ENCODE results near the gene ABCC10.

ABCC10 gene

GRCh38 chr6:43435682-43436437, 8.5 kb downstream of the ABCC10 start:
- TF ChIP-seq JUND (IDR thresholded peaks at IDR 0.05; ENCODE audit: low read depth), result no peak
- no peak for DNase-seq (ENCODE audit: low read depth in 1 of 2, low spot score in 1 of 2)
- in situ Hi-C loops (cut with HindIII; ENCODE audit: low pct_unique_long_range_greater_than_20kb, low sequenced_read_pairs), result no loop called here

GRCh38 chr6:43436577-43437282, 9.4 kb downstream of the ABCC10 start:
- TF ChIP-seq JUND (IDR thresholded peaks at IDR 0.05; ENCODE audit: low read depth), result no peak
- DNase-seq (ENCODE audit: low read depth in 1 of 2, low spot score in 1 of 2), result peak in 1 of 2 experiments; percentile 41
- in situ Hi-C loops (cut with HindIII; ENCODE audit: low pct_unique_long_range_greater_than_20kb, low sequenced_read_pairs), result no loop called here

DNA sequence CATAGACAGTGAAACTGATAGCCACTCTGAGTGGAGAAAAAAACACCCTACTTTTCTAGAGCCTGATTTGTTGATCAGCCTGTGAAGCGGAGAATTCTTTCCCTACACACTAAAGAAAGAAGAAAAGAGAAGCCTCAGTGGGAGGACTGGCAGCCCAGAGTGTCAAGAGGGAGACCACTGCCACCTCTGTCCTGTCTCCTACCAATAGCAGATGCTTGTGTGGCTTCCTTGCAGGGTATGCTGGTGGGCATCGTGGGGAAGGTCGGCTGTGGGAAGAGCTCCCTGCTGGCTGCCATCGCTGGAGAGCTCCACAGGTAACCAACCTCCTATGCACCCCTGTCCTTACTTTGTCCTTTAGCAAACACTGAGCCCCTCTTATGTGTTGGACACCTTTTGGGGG, 10.4 kb downstream of the ABCC10 start:
- no peak for TF ChIP-seq JUND (IDR thresholded peaks at IDR 0.05; ENCODE audit: low read depth)
- in situ Hi-C loops (cut with HindIII; ENCODE audit: low pct_unique_long_range_greater_than_20kb, low sequenced_read_pairs), result no loop called here
- no peak for DNase-seq (ENCODE audit: low read depth in 1 of 2, low spot score in 1 of 2)

GRCh38 chr6:43442935-43443334, 15.6 kb downstream of the ABCC10 start:
- TF ChIP-seq JUND (IDR thresholded peaks at IDR 0.05; ENCODE audit: low read depth), result no peak
- DNase-seq (ENCODE audit: low read depth in 1 of 2, low spot score in 1 of 2), result no peak
- in situ Hi-C loops (cut with HindIII; ENCODE audit: low pct_unique_long_range_greater_than_20kb, low sequenced_read_pairs), result no loop called here

DNA sequence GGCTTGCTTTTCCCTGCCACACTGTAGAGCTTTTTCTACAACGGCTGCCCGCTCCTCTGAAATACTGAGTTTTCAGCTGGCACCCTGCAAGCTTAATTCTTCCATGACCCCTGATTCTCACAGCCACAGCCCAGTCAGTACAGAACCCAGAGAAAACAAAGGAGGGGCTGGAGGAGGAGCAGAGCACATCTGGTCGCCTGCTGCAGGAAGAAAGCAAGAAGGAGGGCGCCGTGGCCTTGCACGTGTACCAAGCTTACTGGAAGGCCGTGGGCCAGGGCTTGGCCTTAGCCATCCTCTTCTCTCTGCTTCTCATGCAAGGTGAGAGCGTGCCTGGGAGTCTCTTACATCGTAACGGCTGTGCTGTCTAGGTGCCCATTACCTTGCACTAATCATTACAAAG, 16.7 kb downstream of the ABCC10 start:
- no peak for DNase-seq (ENCODE audit: low read depth in 1 of 2, low spot score in 1 of 2)
- in situ Hi-C loops (cut with HindIII; ENCODE audit: low pct_unique_long_range_greater_than_20kb, low sequenced_read_pairs), result no loop called here
- TF ChIP-seq JUND (IDR thresholded peaks at IDR 0.05; ENCODE audit: low read depth), result no peak

DNA sequence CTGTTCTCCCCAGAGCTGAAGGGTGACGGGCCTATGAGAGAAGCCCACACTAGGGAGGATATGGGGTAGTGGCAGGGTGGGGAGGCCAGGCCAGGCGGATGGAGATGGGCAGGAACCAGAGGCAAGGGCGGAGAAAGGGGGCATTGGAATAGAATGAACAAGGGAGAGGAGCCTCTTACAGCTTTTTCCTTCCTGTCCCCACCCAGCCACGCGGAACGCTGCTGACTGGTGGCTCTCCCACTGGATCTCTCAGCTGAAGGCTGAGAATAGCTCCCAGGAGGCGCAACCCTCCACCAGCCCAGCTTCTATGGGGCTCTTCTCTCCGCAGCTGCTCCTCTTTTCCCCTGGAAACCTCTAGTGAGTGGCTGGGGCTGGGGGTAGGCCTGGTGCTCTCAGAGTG, 17.2 kb downstream of the ABCC10 start:
- no peak for DNase-seq (ENCODE audit: low read depth in 1 of 2, low spot score in 1 of 2)
- in situ Hi-C loops (cut with HindIII; ENCODE audit: low pct_unique_long_range_greater_than_20kb, low sequenced_read_pairs), result no loop called here
- no peak for TF ChIP-seq JUND (IDR thresholded peaks at IDR 0.05; ENCODE audit: low read depth)

- in situ Hi-C loops (cut with HindIII; ENCODE audit: low pct_unique_long_range_greater_than_20kb, low sequenced_read_pairs), result no loop called here
- DNase-seq (ENCODE audit: low read depth in 1 of 2, low spot score in 1 of 2), result no peak
- TF ChIP-seq JUND (IDR thresholded peaks at IDR 0.05; ENCODE audit: low read depth), result no peak
Observed at GRCh38 chr6:43445576-43445975, 18.2 kb downstream of the ABCC10 start.

DNA sequence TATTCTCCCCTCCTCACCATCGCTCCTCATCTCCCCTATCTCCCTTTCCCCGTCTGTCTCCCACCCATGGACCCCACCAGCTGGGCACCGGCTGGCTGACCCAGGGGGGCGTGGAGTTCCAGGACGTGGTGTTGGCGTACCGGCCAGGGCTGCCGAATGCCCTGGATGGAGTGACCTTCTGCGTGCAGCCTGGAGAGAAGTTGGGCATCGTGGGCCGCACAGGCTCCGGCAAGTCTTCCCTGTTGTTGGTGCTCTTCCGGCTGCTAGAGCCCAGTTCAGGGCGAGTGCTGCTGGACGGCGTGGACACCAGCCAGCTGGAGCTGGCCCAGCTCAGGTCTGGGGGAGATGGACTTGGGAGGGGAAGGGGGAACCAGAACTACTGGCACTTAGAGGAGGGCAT, 20.3 kb downstream of the ABCC10 start:
- in situ Hi-C loops (cut with HindIII; ENCODE audit: low pct_unique_long_range_greater_than_20kb, low sequenced_read_pairs), result no loop called here
- no peak for TF ChIP-seq JUND (IDR thresholded peaks at IDR 0.05; ENCODE audit: low read depth)

DNA sequence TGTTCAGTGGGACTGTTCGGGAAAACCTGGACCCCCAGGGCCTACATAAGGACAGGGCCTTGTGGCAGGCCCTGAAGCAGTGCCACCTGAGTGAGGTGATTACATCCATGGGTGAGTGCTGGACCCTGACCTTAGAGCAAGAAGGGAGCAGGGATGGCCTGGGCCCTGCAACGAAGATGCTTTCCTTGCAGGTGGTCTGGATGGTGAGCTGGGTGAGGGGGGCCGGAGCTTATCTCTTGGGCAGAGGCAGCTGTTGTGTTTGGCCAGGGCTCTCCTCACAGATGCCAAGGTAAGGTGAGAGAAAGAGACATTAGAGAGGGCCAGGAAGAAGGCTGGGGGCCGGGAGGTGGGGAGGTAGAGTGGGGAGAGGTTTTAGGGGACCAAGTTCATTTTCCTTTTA, 21.6 kb downstream of the ABCC10 start:
- DNase-seq (ENCODE audit: low read depth in 1 of 2, low spot score in 1 of 2), result no peak
- in situ Hi-C loops (cut with HindIII; ENCODE audit: low pct_unique_long_range_greater_than_20kb, low sequenced_read_pairs), result no loop called here
- no peak for TF ChIP-seq JUND (IDR thresholded peaks at IDR 0.05; ENCODE audit: low read depth)

More for the DNA sequence above, 20.3 kb downstream of the ABCC10 start:
- DNase-seq (ENCODE audit: low read depth in 1 of 2, low spot score in 1 of 2), result no peak

- no peak for DNase-seq (ENCODE audit: low read depth in 1 of 2, low spot score in 1 of 2)
- no peak for TF ChIP-seq JUND (IDR thresholded peaks at IDR 0.05; ENCODE audit: low read depth)
- in situ Hi-C loops (cut with HindIII; ENCODE audit: low pct_unique_long_range_greater_than_20kb, low sequenced_read_pairs), result no loop called here
Observed at GRCh38 chr6:43450699-43451131, 23.4 kb downstream of the ABCC10 start.

- DNase-seq (ENCODE audit: low read depth in 1 of 2, low spot score in 1 of 2), result no peak
- in situ Hi-C loops (cut with HindIII; ENCODE audit: low pct_unique_long_range_greater_than_20kb, low sequenced_read_pairs), result no loop called here
- no peak for TF ChIP-seq JUND (IDR thresholded peaks at IDR 0.05; ENCODE audit: low read depth)
Observed at GRCh38 chr6:43451348-43451747, 24.0 kb downstream of the ABCC10 start.

DNA sequence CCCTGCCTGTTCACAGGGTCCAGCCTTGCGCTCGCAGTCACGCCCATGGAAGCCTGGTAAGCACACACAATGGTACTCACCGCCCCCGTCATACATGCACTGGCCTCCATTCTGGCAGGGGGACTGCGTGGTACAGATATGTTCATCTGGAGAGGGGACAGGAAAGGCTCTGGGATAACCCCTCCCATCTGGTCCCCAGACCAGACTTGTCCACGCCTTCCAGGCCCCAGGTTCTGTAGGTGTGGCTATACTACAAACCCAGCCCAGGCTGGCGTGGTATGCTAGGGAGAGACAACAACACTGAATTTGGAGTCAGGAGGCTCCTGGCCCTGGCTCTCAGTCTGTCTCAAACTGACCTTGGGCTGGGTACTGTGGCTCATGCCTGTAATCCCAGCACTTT, 24.6 kb downstream of the ABCC10 start:
- TF ChIP-seq JUND (IDR thresholded peaks at IDR 0.05; ENCODE audit: low read depth), result no peak
- in situ Hi-C loops (cut with HindIII; ENCODE audit: low pct_unique_long_range_greater_than_20kb, low sequenced_read_pairs), result no loop called here
- DNase-seq (ENCODE audit: low read depth in 1 of 2, low spot score in 1 of 2), result no peak

DNA sequence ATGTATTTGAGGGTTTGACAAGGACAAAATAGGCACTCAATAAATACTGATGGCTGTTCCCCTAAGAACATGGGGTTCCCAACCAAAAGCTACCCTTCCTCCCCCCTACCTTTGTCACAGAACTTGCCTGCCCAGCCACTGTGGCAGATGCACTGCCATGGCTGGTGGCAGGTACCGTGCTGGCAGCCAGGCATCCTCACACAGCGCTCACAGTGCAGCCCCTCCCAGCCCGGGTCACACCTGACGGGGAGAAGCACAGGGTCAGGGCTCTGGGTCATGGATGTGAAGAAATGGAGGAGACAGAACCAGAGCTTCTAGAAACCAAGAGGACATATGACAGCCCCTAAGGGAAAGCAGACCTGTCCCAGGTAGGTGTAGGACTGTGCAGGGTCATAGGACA, 25.6 kb downstream of the ABCC10 start:
- no peak for TF ChIP-seq JUND (IDR thresholded peaks at IDR 0.05; ENCODE audit: low read depth)
- no peak for DNase-seq (ENCODE audit: low read depth in 1 of 2, low spot score in 1 of 2)
- in situ Hi-C loops (cut with HindIII; ENCODE audit: low pct_unique_long_range_greater_than_20kb, low sequenced_read_pairs), result no loop called here

Measured in T47D (cell line).